HEK293T (cell line): Measurements from ENCODE around the gene PRKCH.

Experiments
- L3MBTL2 ChIP-seq: fragments of 450-650 bp; conservative IDR thresholded peaks from 2 replicates; pipeline ENCODE4 v1.6.1; 2016; ENCODE audit warnings: mild to moderate bottlenecking
- LEF1 ChIP-seq: fragments of 450-650 bp; IDR thresholded peaks from 2 replicates; pipeline ENCODE4 v1.6.1; 2017; ENCODE audit warnings: mild to moderate bottlenecking, borderline replicate concordance
- SP1 ChIP-seq: fragments of 450-650 bp; IDR thresholded peaks from 2 replicates; pipeline ENCODE4 v1.6.1; 2017
- TARDBP ChIP-seq: fragments of 450-650 bp; IDR thresholded peaks from 2 replicates; pipeline ENCODE4 v1.6.1; 2016
- ZNF384 ChIP-seq: fragments of 450-650 bp; IDR thresholded peaks from 2 replicates; pipeline ENCODE4 v1.6.1; 2016

GRCh38 chr14:61398221-61398620, 76.8 kb downstream of the PRKCH start:
- TF ChIP-seq LEF1 (no peak), SP1 (no peak), L3MBTL2 (no peak), ZNF384 (no peak), TARDBP (no peak)
